Thyroid gland (tissue), 4 donors: Measurements from ENCODE around the gene CD8A.
"Not testable (repeated sequence)": the region's sequence is repeated elsewhere in the genome, so short reads cannot be mapped to it uniquely, and the experiment has no call there.

Source experiments
- CTCF ChIP-seq, 6 experiments: fragments of 200-600 bp in 3 of 6; fragments of 450-650 bp in 3 of 6; sonication (generic) in 3 of 6; IDR thresholded peaks; one replicate each; pipeline ENCODE4 v1.5.1; 2016 to 2019; ENCODE audit warnings: antibody characterized with exemption in 6 of 6, mild to moderate bottlenecking in 2 of 6, inconsistent platforms in 1 of 6, moderate library complexity in 1 of 6
- POLR2A ChIP-seq, 2 donors: fragments of 450-650 bp; IDR thresholded peaks; one replicate each; pipeline ENCODE4 v1.6.1; 2017; ENCODE audit warnings: antibody characterized with exemption in 2 of 2, mild to moderate bottlenecking in 2 of 2, moderate library complexity in 1 of 2

GRCh38 chr2:86739889-86740288 lies 50.8 kb downstream of the CD8A start:
- TF ChIP-seq CTCF, POLR2A (IDR thresholded peaks at IDR 0.05): not testable (repeated sequence)
